PFSK-1 (cell line): Measurements from ENCODE around the gene IMPDH1.

Experiments
- FOXP2 ChIP-seq: optimal IDR thresholded peaks from 2 replicates; pipeline ENCODE3; 2011; ENCODE audit warnings: borderline replicate concordance, control low read depth, inconsistent platforms; ENCODE audit not compliant: insufficient read depth; ENCODE audit errors: extremely low read length, extremely low read depth
- POLR2AphosphoS5 ChIP-seq: IDR thresholded peaks from 2 replicates; pipeline ENCODE4 v1.6.1; 2012; ENCODE audit warnings: low read depth, mild to moderate bottlenecking, control low read depth, low read length, moderate library complexity
- REST ChIP-seq, 2 experiments: IDR thresholded peaks; 2 replicates each; pipeline versions ENCODE4 v1.6.1 to v1.8.0; 2011 to 2012; ENCODE audit warnings: low read depth in 2 of 2, low read length in 2 of 2, control low read depth in 1 of 2, inconsistent platforms in 1 of 2, mild to moderate bottlenecking in 1 of 2, moderate library complexity in 1 of 2; ENCODE audit not compliant: insufficient read depth in 1 of 2
- SIN3A ChIP-seq: IDR thresholded peaks from 2 replicates; pipeline ENCODE4 v1.6.1; 2012; ENCODE audit warnings: mild to moderate bottlenecking, low read length, moderate library complexity, borderline replicate concordance; ENCODE audit not compliant: insufficient read depth
- TAF1 ChIP-seq: IDR thresholded peaks from 2 replicates; pipeline ENCODE4 v1.6.1; 2012; ENCODE audit warnings: low read length, control low read depth, borderline replicate concordance; ENCODE audit not compliant: insufficient read depth

The IMPDH1 gene

GRCh38 chr7:128447941-128448564, 38.3 kb upstream of the IMPDH1 start:
- TF ChIP-seq TAF1 (no peak), SIN3A (no peak)

GRCh38 chr7:128446306-128446705, 36.5 kb upstream of the IMPDH1 start:
- TF ChIP-seq POLR2AphosphoS5 (no peak), SIN3A (no peak), TAF1 (no peak), REST (IDR thresholded peaks at IDR 0.05; ENCODE audit: insufficient read depth in 1 of 2, low read depth in 2 of 2, low read length in 2 of 2) (no peak), FOXP2 (no peak)

- no peak for TF ChIP-seq SIN3A
- no peak for TF ChIP-seq REST (IDR thresholded peaks at IDR 0.05; ENCODE audit: insufficient read depth in 1 of 2, low read depth in 2 of 2, low read length in 2 of 2)
- TF ChIP-seq FOXP2, result no peak
- no peak for TF ChIP-seq POLR2AphosphoS5
- no peak for TF ChIP-seq TAF1
Observed at GRCh38 chr7:128443831-128444600, 34.2 kb upstream of the IMPDH1 start.

GRCh38 chr7:128442356-128442755, 32.6 kb upstream of the IMPDH1 start:
- TF ChIP-seq POLR2AphosphoS5 (no peak), SIN3A (no peak), TAF1 (no peak), FOXP2 (no peak), REST (IDR thresholded peaks at IDR 0.05; ENCODE audit: insufficient read depth in 1 of 2, low read depth in 2 of 2, low read length in 2 of 2) (no peak)

- TF ChIP-seq FOXP2 (no peak), TAF1 (no peak), POLR2AphosphoS5 (no peak), REST (IDR thresholded peaks at IDR 0.05; ENCODE audit: insufficient read depth in 1 of 2, low read depth in 2 of 2, low read length in 2 of 2) (no peak), SIN3A (no peak)
Observed at GRCh38 chr7:128437426-128438332, 27.9 kb upstream of the IMPDH1 start.
